SKM-1 (cell line): ENCODE measurements around the gene IQCF2.
"Not testable (repeated sequence)": the region's sequence is repeated elsewhere in the genome, so short reads cannot be mapped to it uniquely, and the experiment has no call there.

ENCODE experiments used
- DNase-seq: peaks from one replicate; lab custom pipeline; 2025; ENCODE audit not compliant: unreplicated experiment; lab: John Stamatoyannopoulos, UW

The IQCF2 gene

GRCh38 chr3:51876186-51876585, 14.8 kb downstream of the IQCF2 start:
- no peak for DNase-seq

- no peak for DNase-seq
Observed at GRCh38 chr3:51879937-51880336, 18.5 kb downstream of the IQCF2 start.

GRCh38 chr3:51886447-51886846, 25.0 kb downstream of the IQCF2 start:
- no peak for DNase-seq

- no peak for DNase-seq
Observed at GRCh38 chr3:51887620-51888019, 26.2 kb downstream of the IQCF2 start.

GRCh38 chr3:51888463-51889105, 27.2 kb downstream of the IQCF2 start:
- DNase-seq, result no peak

- no peak for DNase-seq
Observed at GRCh38 chr3:51891242-51892039, 30.0 kb downstream of the IQCF2 start.

- no peak for DNase-seq
Observed at GRCh38 chr3:51894391-51894790, 33.0 kb downstream of the IQCF2 start.

GRCh38 chr3:51894939-51895338, 33.5 kb downstream of the IQCF2 start:
- DNase-seq, result no peak

- DNase-seq, result no peak
Observed at GRCh38 chr3:51896607-51897305, 35.3 kb downstream of the IQCF2 start.

GRCh38 chr3:51897391-51897790, 36.0 kb downstream of the IQCF2 start:
- DNase-seq, result no peak

GRCh38 chr3:51900043-51900442, 38.6 kb downstream of the IQCF2 start:
- DNase-seq, result not testable (repeated sequence)

GRCh38 chr3:51902361-51902760, 40.9 kb downstream of the IQCF2 start:
- not testable (repeated sequence) for DNase-seq

- DNase-seq, result no peak
Observed at GRCh38 chr3:51904034-51904823, 42.8 kb downstream of the IQCF2 start.

- no peak for DNase-seq
Observed at GRCh38 chr3:51908026-51908425, 46.6 kb downstream of the IQCF2 start.
